HG03575 (cell line): ENCODE measurements around the gene ATXN1.

ENCODE experiments used
- ATAC-seq: cut with Tn5 transposase; IDR thresholded peaks from one replicate; pipeline ENCODE4 v1.9.1; 2021; ENCODE audit not compliant: unreplicated experiment, insufficient number of reproducible peaks, low FRiP score; ENCODE audit errors: extremely low read depth

The ATXN1 gene

GRCh38 chr6:16669227-16669626, 92.0 kb downstream of the ATXN1 start:
- no peak for ATAC-seq

GRCh38 chr6:16667509-16667908, 93.8 kb downstream of the ATXN1 start:
- ATAC-seq, result no peak

- ATAC-seq, result no peak
Observed at GRCh38 chr6:16665992-16666391, 95.3 kb downstream of the ATXN1 start.

GRCh38 chr6:16665182-16665581, 96.1 kb downstream of the ATXN1 start:
- no peak for ATAC-seq

GRCh38 chr6:16663901-16664300, 97.4 kb downstream of the ATXN1 start:
- no peak for ATAC-seq

GRCh38 chr6:16660157-16660497, 101.1 kb downstream of the ATXN1 start:
- ATAC-seq, result no peak

- ATAC-seq, result no peak
Observed at GRCh38 chr6:16659466-16660156, 101.6 kb downstream of the ATXN1 start.

- no peak for ATAC-seq
Observed at GRCh38 chr6:16658348-16659034, 102.8 kb downstream of the ATXN1 start.

GRCh38 chr6:16657768-16658167, 103.5 kb downstream of the ATXN1 start:
- no peak for ATAC-seq

- ATAC-seq, result no peak
Observed at GRCh38 chr6:16656451-16656850, 104.8 kb downstream of the ATXN1 start.

- no peak for ATAC-seq
Observed at GRCh38 chr6:16654701-16655100, 106.6 kb downstream of the ATXN1 start.

- ATAC-seq, result no peak
Observed at GRCh38 chr6:16653226-16653625, 108.0 kb downstream of the ATXN1 start.

- ATAC-seq, result no peak
Observed at GRCh38 chr6:16651871-16652270, 109.4 kb downstream of the ATXN1 start.

- no peak for ATAC-seq
Observed at GRCh38 chr6:16649890-16650289, 111.4 kb downstream of the ATXN1 start.

GRCh38 chr6:16649241-16649640, 112.0 kb downstream of the ATXN1 start:
- no peak for ATAC-seq

- ATAC-seq, result no peak
Observed at GRCh38 chr6:16648003-16648402, 113.3 kb downstream of the ATXN1 start.

GRCh38 chr6:16647422-16647821, 113.8 kb downstream of the ATXN1 start:
- ATAC-seq, result no peak

GRCh38 chr6:16644540-16645250, 116.6 kb downstream of the ATXN1 start:
- ATAC-seq, result no peak

- ATAC-seq, result no peak
Observed at GRCh38 chr6:16639684-16640480, 121.4 kb downstream of the ATXN1 start.
